Kidney (tissue), 14 donors: ENCODE results near the gene MBD3L2B. TPM values are rescaled to one million over a fixed set of nuclear protein-coding genes. Genes with fewer than 3 reads are reported as not detected.
"Not testable (repeated sequence)": the region's sequence is repeated elsewhere in the genome, so short reads cannot be mapped to it uniquely, and the experiment has no call there.

Experiments
- DNase-seq, 5 donors: peaks; one replicate each; pipeline ENCODE4 v3.0.0-alpha.2; 2013 to 2020
- FAIRE-seq: peaks from 2 replicates; lab custom pipeline; 2012; peaks lifted over from hg19 to GRCh38; lab: Jason Lieb, UNC
- H3K27ac ChIP-seq, 2 donors: one replicate each; pipeline ENCODE4 v1.7.0; 2013; ENCODE audit warnings: low read depth in 2 of 2, low read length in 2 of 2, inconsistent platforms in 1 of 2
- H3K27me3 ChIP-seq: one replicate; pipeline ENCODE4 v1.7.1; 2013; ENCODE audit warnings: low read length, inconsistent platforms; ENCODE audit not compliant: control insufficient read depth, insufficient read depth
- H3K36me3 ChIP-seq, 3 donors: one replicate each; pipeline versions ENCODE4 v1.7.0 to v1.7.1; 2013; ENCODE audit warnings: low read length in 3 of 3, control low read depth in 1 of 3, inconsistent platforms in 1 of 3; ENCODE audit not compliant: insufficient read depth in 3 of 3, control insufficient read depth in 2 of 3
- H3K4me1 ChIP-seq, 3 donors: one replicate each; pipeline versions ENCODE4 v1.7.0 to v1.7.1; 2013; ENCODE audit warnings: low read length in 3 of 3, inconsistent platforms in 1 of 3, low read depth in 1 of 3; ENCODE audit not compliant: control insufficient read depth in 2 of 3, insufficient read depth in 2 of 3
- H3K4me3 ChIP-seq, 3 donors: one replicate each; pipeline versions ENCODE4 v1.7.0 to v1.8.1; 2013; ENCODE audit warnings: low read length in 3 of 3, control low read depth in 1 of 3, inconsistent platforms in 1 of 3
- H3K9ac ChIP-seq, 3 donors: one replicate each; pipeline versions ENCODE4 v1.7.0 to v1.7.1; 2013; ENCODE audit warnings: low read length in 3 of 3, control low read depth in 1 of 3, inconsistent platforms in 1 of 3
- H3K9me3 ChIP-seq, 3 donors: one replicate each; pipeline versions ENCODE4 v1.7.0 to v1.7.1; 2013; ENCODE audit warnings: low read length in 3 of 3, control low read depth in 1 of 3, inconsistent platforms in 1 of 3; ENCODE audit not compliant: control insufficient read depth in 2 of 3, insufficient read depth in 1 of 3
- intact Hi-C: fragments of 100-400 bp; cut with DNase I; formaldehyde crosslinking; loops from one replicate; pipeline ENCODE4 v1.11.1; 2022
- polyA plus RNA-seq: library from polyadenylated mRNA; stranded (reverse); fragments of 350-450 nt; fragmentation: Illumina TruSeq; extraction: RNeasy Lipid Tissue Mini Kit (QIAGEN cat#74804); gene quantifications from one replicate; pipeline ENCODE4 v1.2.3, GENCODE V29; 2014; ENCODE audit warnings: low read depth, low replicate concordance; ENCODE audit not compliant: insufficient read depth
- total RNA-seq: library from RNA; stranded (reverse); fragmentation: NEBNext Ultra II Directional; extraction: Animal tissue kit (Norgen Biotek cat#: 25700); gene quantifications from one replicate; pipeline ENCODE4 v1.2.1, GENCODE V29; 2021
- TF ChIP-seq, protein P1 (sequence below): IDR thresholded peaks from 3 replicates; pipeline ENCODE4 v1.5.1; 2012; ENCODE audit warnings: mild to moderate bottlenecking, moderate library complexity, borderline replicate concordance; ENCODE audit not compliant: insufficient read depth; ENCODE audit errors: extremely low read depth
- donor health status: control.
- donor health status: control.
- donor health status: control.
- donor health status: control.
- donor health status: control.
- donor health status: DM: yes; HTN: yes; CAD: no.
- donor health status: Normal renal cell carcinoma (clear cell type).

MBD3L2B gene
- total and polyA plus RNA-seq, 2 donors from 2014 or later, result not detected

- H3K9ac ChIP-seq, H3K4me1 ChIP-seq, H3K27me3 ChIP-seq, H3K4me3 ChIP-seq, DNase-seq, H3K36me3 ChIP-seq, H3K27ac ChIP-seq, intact Hi-C loops, FAIRE-seq, H3K9me3 ChIP-seq: not testable (repeated sequence)
These were observed 9.0 kb upstream of the MBD3L2B start, which contains the start of gene MBD3L5 for GRCh38 chr19:7030278-7030677. MBD3L5 (plus strand) TSS chr19:7030578; CDS start chr19:7030612, 34 bp downstream.

DNA sequence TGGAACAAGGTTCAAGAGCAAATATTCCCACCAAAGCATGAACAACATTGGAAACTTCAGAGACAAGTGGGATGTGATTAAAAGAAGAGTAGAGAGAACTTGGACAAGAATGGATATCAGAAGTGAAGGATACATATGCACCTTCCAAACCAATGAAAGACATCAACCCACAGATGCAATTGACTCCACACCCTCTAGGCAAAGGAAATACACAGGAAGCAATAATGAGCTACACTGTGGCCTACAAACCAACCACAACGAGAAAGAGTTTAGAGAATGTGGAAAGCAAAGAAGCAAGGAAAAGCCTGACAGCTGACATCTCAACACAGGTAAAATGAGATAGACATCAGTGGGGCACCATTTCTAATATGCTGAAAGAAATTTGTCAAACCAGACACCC is 7.6 kb upstream of the MBD3L2B start:
- H3K9ac ChIP-seq, H3K27me3 ChIP-seq, H3K9me3 ChIP-seq, H3K27ac ChIP-seq, intact Hi-C loops, H3K36me3 ChIP-seq, DNase-seq, H3K4me1 ChIP-seq, H3K4me3 ChIP-seq, FAIRE-seq: not testable (repeated sequence)

GRCh38 chr19:7018828-7019227 is 2.4 kb downstream of the MBD3L2B start:
- Histone ChIP-seq H3K27me3 (no peaks in the 10 kb centered on the region), H3K4me3 (no peak overlapping the region), H3K9me3 (no peaks in the 10 kb centered on the region), H3K36me3 (no peaks in the 10 kb centered on the region), H3K27ac (no peak overlapping the region), H3K9ac (no peak overlapping the region), H3K4me1 (no peaks in the 10 kb centered on the region)
- DNase-seq (no peak), FAIRE-seq (no peak)
- intact Hi-C loops, result no loop called here
- TF ChIP-seq, protein P1, sequence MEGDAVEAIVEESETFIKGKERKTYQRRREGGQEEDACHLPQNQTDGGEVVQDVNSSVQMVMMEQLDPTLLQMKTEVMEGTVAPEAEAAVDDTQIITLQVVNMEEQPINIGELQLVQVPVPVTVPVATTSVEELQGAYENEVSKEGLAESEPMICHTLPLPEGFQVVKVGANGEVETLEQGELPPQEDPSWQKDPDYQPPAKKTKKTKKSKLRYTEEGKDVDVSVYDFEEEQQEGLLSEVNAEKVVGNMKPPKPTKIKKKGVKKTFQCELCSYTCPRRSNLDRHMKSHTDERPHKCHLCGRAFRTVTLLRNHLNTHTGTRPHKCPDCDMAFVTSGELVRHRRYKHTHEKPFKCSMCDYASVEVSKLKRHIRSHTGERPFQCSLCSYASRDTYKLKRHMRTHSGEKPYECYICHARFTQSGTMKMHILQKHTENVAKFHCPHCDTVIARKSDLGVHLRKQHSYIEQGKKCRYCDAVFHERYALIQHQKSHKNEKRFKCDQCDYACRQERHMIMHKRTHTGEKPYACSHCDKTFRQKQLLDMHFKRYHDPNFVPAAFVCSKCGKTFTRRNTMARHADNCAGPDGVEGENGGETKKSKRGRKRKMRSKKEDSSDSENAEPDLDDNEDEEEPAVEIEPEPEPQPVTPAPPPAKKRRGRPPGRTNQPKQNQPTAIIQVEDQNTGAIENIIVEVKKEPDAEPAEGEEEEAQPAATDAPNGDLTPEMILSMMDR, result no peak

DNA sequence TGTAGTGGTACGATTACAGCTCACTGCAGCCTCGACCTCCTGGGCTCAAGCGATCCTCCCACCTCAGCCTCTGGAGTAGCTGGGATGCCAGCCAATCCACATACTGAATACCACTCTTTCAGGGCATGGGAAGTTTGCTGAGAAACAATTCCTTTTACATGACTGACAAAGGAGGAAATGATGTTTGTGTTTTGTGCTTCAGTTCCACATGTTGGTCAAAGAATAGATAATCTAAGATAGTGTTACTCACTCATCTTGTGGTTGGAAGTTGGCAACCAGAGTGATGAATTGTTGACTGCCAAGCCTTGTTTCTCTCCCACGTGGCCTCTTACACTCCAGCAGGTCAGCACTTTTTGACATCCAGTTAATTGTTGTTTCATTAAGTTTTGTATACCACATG is 7.6 kb downstream of the MBD3L2B start:
- intact Hi-C loops, result no loop called here
- TF ChIP-seq, protein P1, result no peak
- FAIRE-seq, result no peak

More for the DNA sequence above, 7.6 kb downstream of the MBD3L2B start:
- H3K4me1 ChIP-seq, result no peaks in the 10 kb centered on the region
- no peak for DNase-seq
- no peaks in the 10 kb centered on the region for H3K36me3 ChIP-seq
- H3K4me3 ChIP-seq, result no peak overlapping the region
- H3K9ac ChIP-seq, result no peak overlapping the region
- H3K9me3 ChIP-seq, result no peaks in the 10 kb centered on the region
- no peak overlapping the region for H3K27ac ChIP-seq
- no peaks in the 10 kb centered on the region for H3K27me3 ChIP-seq
